H1 (cell line): Measurements from ENCODE around the gene AGPS. TPM values are rescaled to one million over a fixed set of nuclear protein-coding genes. Genes with fewer than 3 reads are reported as not detected.
A peak's percentile ranks its signal among the peaks of the same experiment; 100 is the strongest.

ENCODE experiments used
- CTCF ChIA-PET: fragments of 300-600 bp; sonication (Branson Sonifier 250); formaldehyde crosslinking; loops from one replicate; lab custom pipeline; 2021; ENCODE audit not compliant: partially characterized antibody; lab: Charles Lee
- POLR2A ChIA-PET: fragments of 300-600 bp; sonication (Branson Sonifier 250); formaldehyde crosslinking; loops from one replicate; lab custom pipeline; 2021; ENCODE audit warnings: inconsistent platforms; ENCODE audit not compliant: partially characterized antibody; lab: Charles Lee
- DNase-seq, 2 experiments: peaks; one replicate each; pipeline versions ENCODE4 v3.0.0 to v3.0.0-alpha.2; 2010 to 2022; ENCODE audit warnings: low spot score in 2 of 2, low read depth in 1 of 2, mixed read lengths in 1 of 2
- FAIRE-seq: peaks from 2 replicates; lab custom pipeline; 2011; peaks lifted over from hg19 to GRCh38; lab: Jason Lieb, UNC
- H2AFZ ChIP-seq: 2 replicates; pipeline ENCODE4 v1.8.1; 2012; ENCODE audit warnings: low read length, inconsistent platforms
- H2AK5ac ChIP-seq: 2 replicates; pipeline ENCODE4 v1.6.1; 2013; ENCODE audit warnings: low read depth, low read length
- H2BK120ac ChIP-seq: replicated peaks from 2 replicates; pipeline ENCODE3; 2013; ENCODE audit warnings: low read depth, low read length, inconsistent platforms
- H2BK12ac ChIP-seq: 2 replicates; pipeline ENCODE4 v1.6.1; 2013; ENCODE audit warnings: low read depth, low read length
- H2BK15ac ChIP-seq: 2 replicates; pipeline ENCODE4 v1.6.1; 2013; ENCODE audit warnings: low read length
- H2BK20ac ChIP-seq: 2 replicates; pipeline ENCODE4 v1.6.1; 2013; ENCODE audit warnings: low read length
- H2BK5ac ChIP-seq: 2 replicates; pipeline ENCODE4 v1.6.1; 2013; ENCODE audit warnings: low read depth, low read length
- H3K14ac ChIP-seq: 2 replicates; pipeline ENCODE4 v1.6.1; 2013; ENCODE audit warnings: inconsistent platforms; ENCODE audit not compliant: insufficient read length
- H3K18ac ChIP-seq: 2 replicates; pipeline ENCODE4 v1.6.1; 2013; ENCODE audit warnings: low read length; ENCODE audit errors: extremely low read depth
- H3K23ac ChIP-seq: 2 replicates; pipeline ENCODE4 v1.6.1; 2013; ENCODE audit warnings: inconsistent platforms; ENCODE audit not compliant: insufficient read length
- H3K23me2 ChIP-seq: 2 replicates; pipeline ENCODE4 v1.6.1; 2013; ENCODE audit warnings: low read depth, low read length
- H3K27ac ChIP-seq: 2 replicates; pipeline ENCODE4 v1.6.1; 2011; ENCODE audit warnings: low read depth, low read length, inconsistent platforms
- H3K27me3 ChIP-seq, 4 experiments: replicated peaks in 1 of 4; 1 replicate in 1 of 4; 2 replicates in 3 of 4; pipeline versions ENCODE4 v1.6.1 to v1.8.1; 2011 to 2013; ENCODE audit warnings: low read length in 3 of 4, mild to moderate bottlenecking in 3 of 4, inconsistent platforms in 2 of 4, mixed read lengths in 2 of 4, moderate library complexity in 1 of 4; ENCODE audit not compliant: control insufficient read depth in 3 of 4, insufficient read depth in 3 of 4; ENCODE audit errors: extremely low read depth in 1 of 4
- H3K36me3 ChIP-seq, 4 experiments: 2 replicates each; pipeline versions ENCODE4 v1.6.1 to v1.8.1; 2011 to 2013; ENCODE audit warnings: mild to moderate bottlenecking in 4 of 4, low read length in 3 of 4, moderate library complexity in 2 of 4, control low read depth in 1 of 4, inconsistent platforms in 1 of 4; ENCODE audit not compliant: insufficient read depth in 4 of 4, control insufficient read depth in 2 of 4
- H3K4ac ChIP-seq: replicated peaks from 2 replicates; pipeline ENCODE3; 2013; ENCODE audit warnings: low read length, low read depth, mixed read lengths, inconsistent platforms; ENCODE audit not compliant: insufficient read length
- H3K4me1 ChIP-seq, 4 experiments: replicated peaks in 1 of 4; 1 replicate in 1 of 4; 2 replicates in 3 of 4; pipeline versions ENCODE4 v1.6.1 to v1.8.1; 2011 to 2013; ENCODE audit warnings: low read length in 3 of 4, inconsistent platforms in 2 of 4, mixed read lengths in 1 of 4; ENCODE audit not compliant: insufficient read depth in 4 of 4, control insufficient read depth in 3 of 4
- H3K4me2 ChIP-seq, 2 experiments: 2 replicates each; pipeline versions ENCODE4 v1.6.1 to v1.8.1; 2011 to 2013; ENCODE audit warnings: low read depth in 2 of 2, low read length in 2 of 2, control low read depth in 1 of 2, inconsistent platforms in 1 of 2, mild to moderate bottlenecking in 1 of 2; ENCODE audit not compliant: insufficient read depth in 1 of 2
- H3K4me3 ChIP-seq, 4 experiments: fragments of 200-600, 300-600 bp in 1 of 4; sonication (generic), shearing (Covaris generic), sonication (Bioruptor Twin) in 1 of 4; 2 replicates each; pipeline versions ENCODE4 v1.5.1 to v1.8.1; 2011 to 2016; ENCODE audit warnings: low read length in 4 of 4, low read depth in 3 of 4, control low read depth in 2 of 4, inconsistent platforms in 2 of 4, mild to moderate bottlenecking in 2 of 4, mixed read lengths in 1 of 4, moderate library complexity in 1 of 4; ENCODE audit not compliant: insufficient read depth in 2 of 4; ENCODE audit errors: extremely low read depth in 1 of 4
- H3K56ac ChIP-seq: replicated peaks from 2 replicates; pipeline ENCODE3; 2013; ENCODE audit warnings: low read depth, mild to moderate bottlenecking, mixed read lengths, low read length, inconsistent platforms; ENCODE audit not compliant: insufficient read length
- H3K79me1 ChIP-seq: 2 replicates; pipeline ENCODE4 v1.6.1; 2013; ENCODE audit warnings: low read depth, low read length, control low read depth
- H3K79me2 ChIP-seq, 2 experiments: 2 replicates each; pipeline versions ENCODE4 v1.6.1 to v1.8.1; 2012 to 2013; ENCODE audit warnings: low read length in 2 of 2, mild to moderate bottlenecking in 2 of 2, inconsistent platforms in 1 of 2; ENCODE audit not compliant: insufficient read depth in 2 of 2, control insufficient read depth in 1 of 2
- H3K9ac ChIP-seq, 4 experiments: replicated peaks in 1 of 4; 1 replicate in 1 of 4; 2 replicates in 3 of 4; pipeline versions ENCODE4 v1.6.1 to v1.8.1; 2011 to 2013; ENCODE audit warnings: low read depth in 3 of 4, low read length in 3 of 4, control low read depth in 2 of 4, mild to moderate bottlenecking in 2 of 4, moderate library complexity in 2 of 4, inconsistent platforms in 1 of 4; ENCODE audit errors: extremely low read depth in 1 of 4
- H3K9me3 ChIP-seq, 2 experiments: 2 replicates each; pipeline versions ENCODE4 v1.6.1 to v1.8.1; 2012 to 2013; ENCODE audit warnings: mild to moderate bottlenecking in 2 of 2, moderate library complexity in 2 of 2, control low read depth in 1 of 2, inconsistent platforms in 1 of 2, low read depth in 1 of 2, low read length in 1 of 2, mixed read lengths in 1 of 2; ENCODE audit not compliant: insufficient read depth in 2 of 2
- H4K20me1 ChIP-seq, 2 experiments: replicated peaks in 1 of 2; 2 replicates each; pipeline versions ENCODE3 to v1.8.1; 2011 to 2013; ENCODE audit warnings: inconsistent platforms in 2 of 2, low read length in 2 of 2, mild to moderate bottlenecking in 1 of 2; ENCODE audit not compliant: insufficient read depth in 2 of 2, control insufficient read depth in 1 of 2
- H4K5ac ChIP-seq: 2 replicates; pipeline ENCODE4 v1.6.1; 2013; ENCODE audit warnings: low read length, low read depth, mixed read lengths, inconsistent platforms; ENCODE audit not compliant: insufficient read length
- H4K8ac ChIP-seq: 2 replicates; pipeline ENCODE4 v1.8.0; 2013; ENCODE audit warnings: mild to moderate bottlenecking, moderate library complexity, low read length, inconsistent platforms; ENCODE audit not compliant: insufficient read depth; ENCODE audit errors: extremely low read depth
- H4K91ac ChIP-seq: replicated peaks from 2 replicates; pipeline ENCODE3; 2013; ENCODE audit warnings: low read length, mixed read lengths, inconsistent platforms; ENCODE audit not compliant: insufficient read length
- EZH2 ChIP-seq: fragments of 200-600 bp; sonication (generic); IDR thresholded peaks from 2 replicates; pipeline ENCODE4 v1.7.1; 2012; ENCODE audit warnings: low read depth, mild to moderate bottlenecking, moderate library complexity, low read length, inconsistent platforms; ENCODE audit not compliant: severe bottlenecking
- JUN ChIP-seq: IDR thresholded peaks from 2 replicates; pipeline ENCODE4 v1.6.1; 2011; ENCODE audit warnings: low read depth, mild to moderate bottlenecking, improper control_type of control experiment, low read length
- MAFK ChIP-seq: IDR thresholded peaks from 2 replicates; pipeline ENCODE4 v1.6.1; 2012; ENCODE audit warnings: low read depth, mild to moderate bottlenecking, improper control_type of control experiment, low read length
- NRF1 ChIP-seq: IDR thresholded peaks from 2 replicates; pipeline ENCODE4 v1.6.1; 2011; ENCODE audit warnings: mild to moderate bottlenecking, low read depth, low read length, improper control_type of control experiment
- POU5F1 ChIP-seq: IDR thresholded peaks from 2 replicates; pipeline ENCODE4 v1.6.1; 2011; ENCODE audit warnings: low read depth, mild to moderate bottlenecking, low read length, moderate library complexity
- SUZ12 ChIP-seq: fragments of 200-600 bp; sonication (generic); IDR thresholded peaks from 2 replicates; pipeline ENCODE4 v1.6.1; 2012; ENCODE audit warnings: mild to moderate bottlenecking, inconsistent platforms, low read length, moderate library complexity, mixed read lengths
- WGBS, 2 experiments: shearing (Covaris generic) in 1 of 2; methylation state at CpG; one replicate each; pipeline versions ENCODE4 v1.1.6 to v1.1.7; 2013 to 2015; ENCODE audit warnings: low lambda C conversion rate in 2 of 2, mixed read lengths in 2 of 2, inconsistent platforms in 1 of 2, low coverage in 1 of 2, missing lambda C conversion rate in 1 of 2; ENCODE audit not compliant: insufficient replicate concordance in 2 of 2, insufficient coverage in 1 of 2, insufficient read length in 1 of 2; ENCODE audit errors: extremely low coverage in 1 of 2, missing lambda C conversion rate in 1 of 2; 5-methylcytosine and 5-hydroxymethylcytosine counted together
- polyA plus RNA-seq, 7 experiments: library from polyadenylated mRNA; depleted of rRNA in 3 of 7; stranded (reverse) in 5 of 7; unstranded in 2 of 7; fragments of >200 nt in 5 of 7; fragments of 200-250 nt in 2 of 7; gene quantifications; 1 replicate in 5 of 7; 2 replicates in 1 of 7; 4 replicates in 1 of 7; pipeline versions ENCODE4 v1.2.1 to v1.2.3, GENCODE V29; 2011 to 2013; ENCODE audit warnings: missing spikeins in 2 of 7, mixed read lengths in 2 of 7
- total RNA-seq: library from RNA; stranded (reverse); fragmentation: NEBNext Ultra II Directional; extraction: Animal tissue kit (Norgen Biotek cat#: 25700); gene quantifications from 2 replicates; pipeline ENCODE4 v1.2.1, GENCODE V29; 2021
- TF ChIP-seq, protein P1 (sequence below): IDR thresholded peaks from 2 replicates; pipeline ENCODE4 v1.6.1; 2011; ENCODE audit warnings: low read length, improper control_type of control experiment
- TF ChIP-seq, protein P2 (sequence below): IDR thresholded peaks from 2 replicates; pipeline ENCODE4 v1.6.1; 2011; ENCODE audit warnings: low read depth, mild to moderate bottlenecking, low read length; ENCODE audit not compliant: insufficient read depth
- TF ChIP-seq, protein P3 (sequence below): IDR thresholded peaks from 2 replicates; pipeline ENCODE4 v1.6.1; 2012; ENCODE audit warnings: inconsistent platforms

AGPS gene
- total and polyA plus RNA-seq, 2 of the 8 experiments (the other 6 are each of a cell fraction or from before 2014, with no cell fraction given) = 7.3 to 57.8 TPM

DNA sequence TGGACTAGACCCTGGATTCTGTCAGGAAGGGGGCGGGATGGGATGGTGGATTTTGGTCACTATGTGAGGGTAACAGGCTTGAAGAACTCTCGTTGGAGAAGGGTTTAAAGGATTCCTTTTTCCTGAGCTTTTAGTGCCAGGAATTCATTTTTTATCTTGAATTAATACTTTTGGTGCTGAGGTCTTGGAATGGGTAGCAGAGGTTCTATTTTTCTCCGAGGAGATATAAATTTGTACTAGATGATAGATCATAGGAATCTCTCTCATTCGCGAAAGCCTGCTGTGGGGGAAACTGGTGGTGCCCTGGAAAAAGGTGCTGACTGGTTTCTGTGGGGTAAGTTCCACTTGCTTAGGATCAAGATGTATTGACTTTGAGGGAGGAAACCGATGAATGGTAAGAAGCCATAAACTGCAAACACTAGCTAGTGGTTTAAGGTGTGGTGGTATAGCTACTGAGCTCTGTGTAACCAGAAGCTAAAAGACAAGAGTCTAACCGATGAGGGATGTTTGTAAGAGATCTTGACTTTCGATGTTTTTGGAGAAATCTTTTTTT lies 706 bp downstream of the AGPS start:
- no peak for FAIRE-seq
- H4K91ac ChIP-seq = peak overlapping the region; percentile 88
- H2BK120ac ChIP-seq = no peak overlapping the region
- 0 out of 2 replicates have a peak, but pooled peaks cover 2% of the 10 kb centered on the region for H3K79me1 ChIP-seq
- H3K27me3 ChIP-seq = no peaks in the 10 kb centered on the region
- CTCF ChIA-PET = interaction anchor here (0.6 to 2.0 kb wide), 14 partner anchors 9 to 742 kb away, joined by 3 to 10 read pairs (median 3); no protein-coding TSS in a partner anchor
- H2BK15ac ChIP-seq = no peak overlapping the region
- H3K4me3 ChIP-seq = peak overlapping the region; percentile 85 to 90 (median 87)
- H2BK5ac ChIP-seq = peak overlapping the region; percentile 66; the same call in 1 of the 2 replicates
- peaks cover 0 to 2% of the 10 kb centered on the region in 2 experiments for H4K20me1 ChIP-seq
- H3K56ac ChIP-seq = no peak overlapping the region
- no peak overlapping the region for H3K23ac ChIP-seq
- peaks cover 0 to 2% (median 0%) of the 10 kb centered on the region in 4 experiments; a peak in 1 of 7 replicates for H3K4me1 ChIP-seq
- H3K36me3 ChIP-seq = no peaks in the 10 kb centered on the region
- H3K18ac ChIP-seq = peak overlapping the region; percentile 92; the same call in 1 of the 2 replicates
- H3K23me2 ChIP-seq = peaks cover 9% of the 10 kb centered on the region; the same call in 1 of the 2 replicates
- no peak overlapping the region for H2BK20ac ChIP-seq
- peak overlapping the region; percentile 94; the same call in 1 of the 2 replicates for H4K8ac ChIP-seq
- 33% methylated on average over 8 of the region's 8 CpGs; no CpG with 5 or more reads in 1 of the 2 experiments for WGBS, 2 experiments
- H3K9ac ChIP-seq = peak overlapping the region; percentile 76 to 91 (median 82)
- no peak overlapping the region for H3K14ac ChIP-seq
- no peak overlapping the region for H2BK12ac ChIP-seq
- TF ChIP-seq MAFK = no peak
- no peak for TF ChIP-seq EZH2
- TF ChIP-seq NRF1 = no peak
- TF ChIP-seq, protein P1, sequence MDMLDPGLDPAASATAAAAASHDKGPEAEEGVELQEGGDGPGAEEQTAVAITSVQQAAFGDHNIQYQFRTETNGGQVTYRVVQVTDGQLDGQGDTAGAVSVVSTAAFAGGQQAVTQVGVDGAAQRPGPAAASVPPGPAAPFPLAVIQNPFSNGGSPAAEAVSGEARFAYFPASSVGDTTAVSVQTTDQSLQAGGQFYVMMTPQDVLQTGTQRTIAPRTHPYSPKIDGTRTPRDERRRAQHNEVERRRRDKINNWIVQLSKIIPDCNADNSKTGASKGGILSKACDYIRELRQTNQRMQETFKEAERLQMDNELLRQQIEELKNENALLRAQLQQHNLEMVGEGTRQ = no peak
- TF ChIP-seq, protein P2, sequence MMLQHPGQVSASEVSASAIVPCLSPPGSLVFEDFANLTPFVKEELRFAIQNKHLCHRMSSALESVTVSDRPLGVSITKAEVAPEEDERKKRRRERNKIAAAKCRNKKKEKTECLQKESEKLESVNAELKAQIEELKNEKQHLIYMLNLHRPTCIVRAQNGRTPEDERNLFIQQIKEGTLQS = no peak
- TF ChIP-seq JUN = no peak
- TF ChIP-seq, protein P3, sequence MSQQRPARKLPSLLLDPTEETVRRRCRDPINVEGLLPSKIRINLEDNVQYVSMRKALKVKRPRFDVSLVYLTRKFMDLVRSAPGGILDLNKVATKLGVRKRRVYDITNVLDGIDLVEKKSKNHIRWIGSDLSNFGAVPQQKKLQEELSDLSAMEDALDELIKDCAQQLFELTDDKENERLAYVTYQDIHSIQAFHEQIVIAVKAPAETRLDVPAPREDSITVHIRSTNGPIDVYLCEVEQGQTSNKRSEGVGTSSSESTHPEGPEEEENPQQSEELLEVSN = no peak
- no peak for TF ChIP-seq SUZ12
- no peak for TF ChIP-seq POU5F1
- POLR2A ChIA-PET = interaction anchor here (1.0 to 2.6 kb wide), 4 partner anchors 12 to 154 kb away, joined by 3 to 11 read pairs (median 4); no protein-coding TSS in a partner anchor
- no peak overlapping the region for H3K4ac ChIP-seq
- 0 out of 2 replicates have a peak overlapping the region, but pooled peaks have one; percentile 43 for H2AFZ ChIP-seq
- peaks cover 0 to 57% of the 10 kb centered on the region in 2 experiments; a peak in 3 of 4 replicates for H3K79me2 ChIP-seq
- H3K27ac ChIP-seq = peak overlapping the region; percentile 15; the same call in 1 of the 2 replicates
- no peak for DNase-seq
- H2AK5ac ChIP-seq = no peak overlapping the region
- H3K4me2 ChIP-seq = peak overlapping the region; percentile 64 to 81
- H4K5ac ChIP-seq = no peak overlapping the region
- H3K9me3 ChIP-seq = no peaks in the 10 kb centered on the region
